Measurements from ENCODE around the gene C10orf90. TPM values are rescaled to one million over a fixed set of nuclear protein-coding genes. Genes with fewer than 3 reads are reported as not detected.

C10orf90 gene
- total RNA-seq, 1 donor from 2014 or later = not detected

DNA sequence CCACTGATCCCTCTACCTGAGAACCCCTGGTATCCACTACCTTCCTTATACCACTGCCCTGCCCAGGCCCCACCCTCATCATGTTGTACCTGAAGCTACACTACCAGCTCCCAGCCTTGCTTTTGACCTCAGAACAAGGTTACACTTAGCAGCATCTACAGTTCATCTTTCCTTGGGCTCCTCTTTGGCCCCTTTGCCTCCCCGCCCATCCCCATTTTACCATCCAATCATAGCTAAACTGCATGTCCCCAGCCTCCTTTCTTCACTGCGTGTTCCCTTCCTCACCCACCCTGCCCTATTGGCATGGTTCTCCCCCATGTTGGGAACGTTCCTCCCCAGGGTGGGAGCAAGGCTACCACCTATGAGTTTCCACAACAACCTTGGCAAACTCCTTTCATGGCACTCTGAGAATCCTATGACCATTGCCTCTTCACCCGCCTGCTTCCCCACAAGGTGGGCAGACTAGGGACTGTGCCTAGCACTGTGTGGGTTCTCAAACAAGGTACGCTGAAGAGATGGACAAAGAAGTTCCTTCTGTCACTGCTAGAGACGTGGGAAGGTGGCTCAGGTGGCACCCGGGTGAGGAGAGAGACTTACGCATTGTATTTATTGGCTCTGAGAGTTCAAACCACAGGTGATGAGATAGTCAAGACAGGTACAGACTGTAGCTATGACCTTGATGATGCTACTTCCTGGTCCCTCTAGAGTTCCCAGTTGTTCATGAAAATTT is 215.3 kb downstream of the C10orf90 start:
- Mint-ChIP-seq H3K27ac (no peak overlapping the region), H3K36me3 (ENCODE audit: insufficient read depth) (no peaks in the 10 kb centered on the region), H3K9me3 (ENCODE audit: low read depth) (peaks cover 3% of the 10 kb centered on the region), H3K4me1 (ENCODE audit: low read depth) (no peaks in the 10 kb centered on the region), H3K27me3 (peaks cover 25% of the 10 kb centered on the region), H3K4me3 (ENCODE audit: low read depth) (no peak overlapping the region)
- no peak for DNase-seq (ENCODE audit: low spot score, unreplicated experiment)
- TF ChIP-seq, protein P1, sequence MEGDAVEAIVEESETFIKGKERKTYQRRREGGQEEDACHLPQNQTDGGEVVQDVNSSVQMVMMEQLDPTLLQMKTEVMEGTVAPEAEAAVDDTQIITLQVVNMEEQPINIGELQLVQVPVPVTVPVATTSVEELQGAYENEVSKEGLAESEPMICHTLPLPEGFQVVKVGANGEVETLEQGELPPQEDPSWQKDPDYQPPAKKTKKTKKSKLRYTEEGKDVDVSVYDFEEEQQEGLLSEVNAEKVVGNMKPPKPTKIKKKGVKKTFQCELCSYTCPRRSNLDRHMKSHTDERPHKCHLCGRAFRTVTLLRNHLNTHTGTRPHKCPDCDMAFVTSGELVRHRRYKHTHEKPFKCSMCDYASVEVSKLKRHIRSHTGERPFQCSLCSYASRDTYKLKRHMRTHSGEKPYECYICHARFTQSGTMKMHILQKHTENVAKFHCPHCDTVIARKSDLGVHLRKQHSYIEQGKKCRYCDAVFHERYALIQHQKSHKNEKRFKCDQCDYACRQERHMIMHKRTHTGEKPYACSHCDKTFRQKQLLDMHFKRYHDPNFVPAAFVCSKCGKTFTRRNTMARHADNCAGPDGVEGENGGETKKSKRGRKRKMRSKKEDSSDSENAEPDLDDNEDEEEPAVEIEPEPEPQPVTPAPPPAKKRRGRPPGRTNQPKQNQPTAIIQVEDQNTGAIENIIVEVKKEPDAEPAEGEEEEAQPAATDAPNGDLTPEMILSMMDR (IDR thresholded peaks at IDR 0.05; ENCODE audit: unreplicated experiment) = no peak

DNA sequence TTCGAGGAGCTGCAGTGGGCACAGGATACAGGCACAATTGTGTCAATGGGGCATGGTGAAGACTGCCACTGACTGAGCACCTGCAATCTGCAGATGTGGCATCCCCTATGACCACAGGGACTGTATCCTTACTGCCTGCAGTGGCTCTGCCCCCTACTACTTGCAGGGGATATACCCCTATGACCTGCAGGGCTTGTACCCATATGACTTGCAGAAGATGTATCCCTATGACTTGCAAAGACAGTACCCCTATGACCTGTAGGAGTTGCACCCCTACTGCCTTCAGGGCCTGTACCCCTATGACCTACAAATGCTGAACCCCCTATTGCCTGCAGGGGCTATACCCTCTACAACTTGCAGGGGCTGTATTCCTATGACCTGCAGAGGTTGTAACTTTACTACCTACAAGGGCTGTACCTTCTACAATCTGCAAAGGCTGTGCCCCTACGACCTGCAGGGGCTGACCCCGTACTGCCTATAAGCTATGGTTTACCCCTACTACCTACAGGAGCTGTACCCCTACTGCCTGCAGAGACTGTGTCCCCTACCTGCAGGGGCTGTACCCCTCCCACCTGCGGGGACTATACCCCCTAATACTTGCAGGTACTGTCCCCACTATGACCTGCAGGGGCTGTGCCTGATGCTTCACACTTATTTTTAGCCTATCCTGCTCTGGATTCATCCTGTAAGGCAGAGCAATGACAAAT is 216.3 kb downstream of the C10orf90 start:
- Mint-ChIP-seq H3K27ac (no peak overlapping the region), H3K4me3 (ENCODE audit: low read depth) (no peak overlapping the region), H3K36me3 (ENCODE audit: insufficient read depth) (no peaks in the 10 kb centered on the region), H3K9me3 (ENCODE audit: low read depth) (peaks cover 3% of the 10 kb centered on the region), H3K27me3 (peaks cover 21% of the 10 kb centered on the region), H3K4me1 (ENCODE audit: low read depth) (no peaks in the 10 kb centered on the region)
- TF ChIP-seq, protein P1 (IDR thresholded peaks at IDR 0.05; ENCODE audit: unreplicated experiment) = no peak
- no peak for DNase-seq (ENCODE audit: low spot score, unreplicated experiment)

DNA sequence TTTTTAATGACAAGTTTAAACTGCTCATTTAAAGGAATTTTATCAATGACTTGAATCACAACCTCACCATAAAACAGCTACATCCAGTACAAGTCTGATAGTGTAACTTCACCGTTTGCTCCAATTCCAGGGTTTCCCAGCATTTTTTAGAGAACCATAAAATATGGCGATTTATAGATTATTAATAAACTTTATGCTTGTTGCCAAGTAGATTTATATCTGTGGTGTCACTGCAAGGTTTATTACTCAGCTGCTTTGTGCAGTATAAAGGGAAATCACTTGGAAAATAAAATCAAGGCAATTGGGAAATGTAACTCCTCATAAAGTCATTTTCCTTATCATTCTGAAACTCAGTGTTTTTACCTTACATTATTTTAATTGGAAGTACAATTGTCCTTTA is 218.2 kb downstream of the C10orf90 start:
- Mint-ChIP-seq H3K27me3 (peaks cover 15% of the 10 kb centered on the region), H3K36me3 (ENCODE audit: insufficient read depth) (no peaks in the 10 kb centered on the region), H3K4me3 (ENCODE audit: low read depth) (no peak overlapping the region), H3K27ac (no peak overlapping the region), H3K4me1 (ENCODE audit: low read depth) (no peaks in the 10 kb centered on the region), H3K9me3 (ENCODE audit: low read depth) (peaks cover 3% of the 10 kb centered on the region)
- TF ChIP-seq, protein P1 (IDR thresholded peaks at IDR 0.05; ENCODE audit: unreplicated experiment) = no peak
- no peak for DNase-seq (ENCODE audit: low spot score, unreplicated experiment)

DNA sequence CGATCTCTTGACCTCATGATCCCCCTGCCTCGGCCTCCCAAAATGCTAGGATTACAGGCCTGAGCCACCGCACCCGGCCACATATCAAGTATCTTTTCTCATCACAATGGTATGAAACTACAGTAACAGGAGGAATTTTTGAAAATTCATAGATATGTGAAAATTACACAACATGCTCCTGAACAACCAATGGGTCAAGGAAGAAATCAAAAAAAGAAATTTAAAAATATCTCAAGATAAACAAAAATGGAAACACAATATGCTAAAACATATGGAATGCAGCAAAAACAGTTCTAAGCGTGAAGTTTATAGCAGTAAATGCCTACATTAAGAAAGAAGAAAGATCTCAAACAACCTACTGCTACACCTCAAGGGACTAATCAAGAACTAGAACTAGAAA is 222.4 kb downstream of the C10orf90 start:
- no peak for DNase-seq (ENCODE audit: low spot score, unreplicated experiment)
- H3K27me3 Mint-ChIP-seq = peaks cover 4% of the 10 kb centered on the region
- peaks cover 1% of the 10 kb centered on the region for H3K36me3 Mint-ChIP-seq (ENCODE audit: insufficient read depth)
- TF ChIP-seq, protein P1 (IDR thresholded peaks at IDR 0.05; ENCODE audit: unreplicated experiment) = no peak
- no peak overlapping the region for H3K27ac Mint-ChIP-seq
- H3K4me1 Mint-ChIP-seq (ENCODE audit: low read depth) = no peaks in the 10 kb centered on the region
- peaks cover 23% of the 10 kb centered on the region for H3K9me3 Mint-ChIP-seq (ENCODE audit: low read depth)
- no peak overlapping the region for H3K4me3 Mint-ChIP-seq (ENCODE audit: low read depth)

DNA sequence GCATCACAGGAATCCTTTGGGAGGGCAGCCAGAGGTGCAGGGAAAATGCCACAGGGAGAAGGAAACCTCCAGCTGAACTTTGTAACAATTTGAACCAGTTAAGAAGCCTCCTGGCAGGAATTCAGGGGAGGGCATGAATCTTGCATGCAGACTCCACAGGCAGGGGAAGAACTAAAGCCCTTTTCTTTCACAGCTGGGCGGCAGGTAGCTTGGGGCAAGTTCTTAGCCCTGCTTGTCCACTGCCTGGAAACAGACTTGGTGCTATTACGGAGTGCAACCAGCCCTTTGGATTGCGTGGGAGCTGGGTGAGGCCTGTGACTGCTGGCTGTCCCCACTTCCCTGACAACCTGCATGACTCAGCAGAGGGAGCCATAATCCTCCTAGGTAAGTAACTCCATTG is 230.6 kb downstream of the C10orf90 start:
- peaks cover 1% of the 10 kb centered on the region for H3K36me3 Mint-ChIP-seq (ENCODE audit: insufficient read depth)
- H3K9me3 Mint-ChIP-seq (ENCODE audit: low read depth) = peaks cover 26% of the 10 kb centered on the region
- H3K27me3 Mint-ChIP-seq = peaks cover 24% of the 10 kb centered on the region
- no peak overlapping the region for H3K27ac Mint-ChIP-seq
- TF ChIP-seq, protein P1 (IDR thresholded peaks at IDR 0.05; ENCODE audit: unreplicated experiment) = no peak
- H3K4me3 Mint-ChIP-seq (ENCODE audit: low read depth) = no peak overlapping the region
- no peak for DNase-seq (ENCODE audit: low spot score, unreplicated experiment)
- no peaks in the 10 kb centered on the region for H3K4me1 Mint-ChIP-seq (ENCODE audit: low read depth)
